ENCODE data around the gene ANTXRL.
"Not testable (repeated sequence)": the region's sequence is repeated elsewhere in the genome, so short reads cannot be mapped to it uniquely, and the experiment has no call there.

ANTXRL gene

GRCh38 chr10:46302765-46303352 lies 16.1 kb downstream of the ANTXRL start:
- H3K27me3 Mint-ChIP-seq; H3K36me3 Mint-ChIP-seq (ENCODE audit: low read depth); H3K4me3 Mint-ChIP-seq; H3K27ac Mint-ChIP-seq; H3K9me3 Mint-ChIP-seq; DNase-seq; ATAC-seq: not testable (repeated sequence)
- peaks cover 25% of the 10 kb centered on the region for H3K4me1 Mint-ChIP-seq

GRCh38 chr10:46304062-46304461 lies 17.3 kb downstream of the ANTXRL start:
- ATAC-seq (no peak), DNase-seq (no peak)
- no peaks in the 10 kb centered on the region for H3K27me3 Mint-ChIP-seq
- H3K36me3 Mint-ChIP-seq (ENCODE audit: low read depth) = no peaks in the 10 kb centered on the region
- no peak overlapping the region for H3K4me3 Mint-ChIP-seq
- no peak overlapping the region for H3K27ac Mint-ChIP-seq
- peaks cover 13% of the 10 kb centered on the region for H3K4me1 Mint-ChIP-seq
- no peaks in the 10 kb centered on the region for H3K9me3 Mint-ChIP-seq

DNA sequence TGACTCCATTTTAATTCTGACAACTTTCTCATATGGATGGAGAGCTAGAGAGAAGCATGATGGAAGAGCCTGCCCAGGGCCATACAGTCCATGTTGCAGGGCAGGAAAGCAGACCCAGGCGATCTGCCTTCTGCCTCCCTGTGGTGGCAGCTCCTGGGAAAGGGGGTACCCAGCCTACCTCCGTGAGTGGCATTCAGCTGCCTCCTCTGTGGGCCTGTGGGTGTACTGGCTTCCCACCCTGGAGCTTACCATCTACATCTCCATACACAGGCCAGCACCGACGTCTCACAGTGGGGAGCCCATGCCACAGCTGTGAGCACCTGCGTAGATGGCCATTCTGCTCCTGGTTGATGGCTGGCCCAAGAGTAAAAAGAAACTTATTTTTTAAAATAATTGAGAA lies 17.9 kb downstream of the ANTXRL start:
- DNase-seq; H3K27me3 Mint-ChIP-seq; ATAC-seq; H3K4me3 Mint-ChIP-seq; H3K4me1 Mint-ChIP-seq; H3K36me3 Mint-ChIP-seq (ENCODE audit: low read depth); H3K27ac Mint-ChIP-seq; H3K9me3 Mint-ChIP-seq: not testable (repeated sequence)

DNA sequence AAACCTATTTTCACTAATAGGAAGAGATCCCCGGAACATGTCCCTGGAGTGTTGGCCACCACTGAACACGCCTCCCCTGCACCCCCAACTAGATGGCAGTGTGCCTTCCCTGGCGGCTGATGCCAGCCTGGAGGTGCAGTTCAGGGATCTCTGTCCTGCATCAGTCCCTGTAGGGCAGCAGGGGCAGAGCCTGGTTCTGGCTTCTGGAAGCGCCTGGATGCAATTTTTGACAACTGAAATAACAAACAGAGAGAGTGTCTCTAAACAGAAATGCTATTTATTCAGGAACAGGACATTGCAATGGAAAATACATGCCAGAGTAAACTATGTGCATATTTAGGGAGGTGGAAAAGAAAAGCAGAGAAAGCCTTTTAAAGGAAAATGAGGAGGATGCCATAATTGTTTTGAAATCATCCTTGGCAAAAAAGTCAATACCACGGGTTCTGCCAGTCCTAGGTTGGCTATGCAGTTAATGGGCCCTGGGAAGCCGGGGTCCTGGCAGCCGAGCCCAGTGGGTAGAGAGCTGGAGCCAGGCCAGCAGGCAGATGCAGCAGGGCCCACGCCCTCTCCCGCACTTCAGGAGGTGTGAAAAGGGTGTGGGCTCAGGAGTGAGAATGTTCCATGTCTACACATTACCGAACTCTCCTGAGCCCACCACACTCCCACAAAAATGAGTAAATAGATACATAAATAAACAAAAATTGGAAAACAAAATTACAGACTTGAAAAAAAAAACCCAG lies 18.5 kb downstream of the ANTXRL start:
- no peak for ATAC-seq
- Mint-ChIP-seq H3K36me3 (ENCODE audit: low read depth) (no peaks in the 10 kb centered on the region), H3K4me1 (peaks cover 3% of the 10 kb centered on the region), H3K27ac (no peak overlapping the region), H3K27me3 (no peaks in the 10 kb centered on the region), H3K4me3 (no peak overlapping the region), H3K9me3 (no peaks in the 10 kb centered on the region)
- no peak for DNase-seq

GRCh38 chr10:46305986-46306385 lies 19.2 kb downstream of the ANTXRL start:
- H3K27me3 Mint-ChIP-seq = no peaks in the 10 kb centered on the region
- H3K9me3 Mint-ChIP-seq = no peaks in the 10 kb centered on the region
- ATAC-seq = no peak
- H3K4me3 Mint-ChIP-seq = no peak overlapping the region
- no peaks in the 10 kb centered on the region for H3K36me3 Mint-ChIP-seq (ENCODE audit: low read depth)
- H3K4me1 Mint-ChIP-seq = no peaks in the 10 kb centered on the region
- H3K27ac Mint-ChIP-seq = no peak overlapping the region
- DNase-seq = no peak

DNA sequence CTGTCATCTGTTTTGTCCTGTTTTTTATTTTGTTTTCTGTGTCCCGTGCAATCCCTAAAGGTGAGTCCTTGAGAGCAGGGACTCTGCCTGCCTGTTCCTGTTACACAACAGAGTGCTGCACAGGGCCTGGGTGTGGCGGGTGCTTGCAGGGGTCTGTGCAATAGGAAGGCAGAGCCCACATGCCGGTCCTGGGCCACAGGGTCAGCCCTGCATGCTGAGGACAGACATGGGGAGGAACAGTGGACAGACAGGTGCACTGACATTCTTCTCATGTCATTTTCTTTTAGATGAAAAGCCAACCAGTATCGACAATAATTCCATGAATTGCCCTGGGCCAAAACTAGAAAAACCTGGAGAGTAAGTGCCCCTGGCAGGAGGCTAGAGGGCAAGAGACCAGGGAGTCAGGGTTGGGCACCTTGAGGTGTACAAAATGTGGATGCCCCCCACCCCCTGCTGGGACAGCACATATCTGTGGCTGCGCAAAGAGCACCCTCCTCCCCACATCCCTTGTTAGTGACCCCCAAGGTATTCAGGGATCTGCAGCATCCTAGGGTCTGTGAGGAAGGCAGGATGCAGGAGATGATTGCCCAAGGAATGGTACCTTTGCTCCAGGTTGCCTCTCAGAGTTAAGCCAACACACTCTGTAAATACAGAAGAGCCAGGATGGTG lies 19.9 kb downstream of the ANTXRL start:
- Mint-ChIP-seq H3K4me3 (no peak overlapping the region), H3K4me1 (no peaks in the 10 kb centered on the region), H3K27me3 (no peaks in the 10 kb centered on the region), H3K9me3 (no peaks in the 10 kb centered on the region), H3K27ac (no peak overlapping the region), H3K36me3 (ENCODE audit: low read depth) (no peaks in the 10 kb centered on the region)
- ATAC-seq (no peak), DNase-seq (no peak)

DNA sequence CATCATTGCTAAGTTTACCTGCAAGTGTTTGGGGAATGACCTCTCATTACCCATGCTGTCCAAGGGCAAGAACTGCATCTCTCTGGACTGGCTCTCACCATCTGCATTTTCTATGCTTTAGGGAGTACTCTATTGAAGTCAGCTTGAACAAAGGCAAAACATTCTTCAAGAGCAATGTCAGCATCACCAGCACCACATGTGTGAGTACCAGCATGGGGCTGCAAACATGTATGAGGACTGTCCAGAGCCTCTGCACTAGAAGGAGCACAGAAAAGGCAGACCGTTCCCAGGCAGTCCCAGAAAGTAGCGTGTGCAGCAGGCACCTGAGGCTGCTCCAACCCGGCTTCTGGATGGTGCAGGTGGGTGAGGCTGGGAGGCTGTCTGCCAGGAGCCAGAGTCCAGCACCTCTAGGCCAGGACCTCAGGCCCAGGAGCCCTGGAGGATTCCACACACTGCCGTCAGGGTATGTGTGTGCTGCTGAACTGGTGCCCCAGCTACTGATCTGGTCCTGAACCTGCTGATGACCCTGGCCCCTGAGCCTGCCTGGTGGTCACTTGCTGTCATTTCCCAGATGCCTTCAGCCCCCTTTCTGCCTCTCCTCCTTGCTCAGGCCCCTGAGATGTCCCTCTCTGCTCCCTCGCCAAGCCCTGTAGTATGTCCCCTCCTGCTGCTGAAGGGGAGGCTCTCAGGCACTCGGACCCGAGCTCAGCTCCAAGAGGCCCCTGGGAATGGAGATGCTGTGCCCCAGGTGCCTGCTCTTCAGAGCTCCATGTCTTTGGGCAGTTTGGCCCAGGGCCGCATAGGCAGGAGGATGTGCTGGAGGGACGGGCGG lies 20.7 kb downstream of the ANTXRL start:
- Mint-ChIP-seq H3K4me3 (no peak overlapping the region), H3K27me3 (no peaks in the 10 kb centered on the region), H3K36me3 (ENCODE audit: low read depth) (no peaks in the 10 kb centered on the region), H3K27ac (no peak overlapping the region), H3K4me1 (no peaks in the 10 kb centered on the region), H3K9me3 (no peaks in the 10 kb centered on the region)
- ATAC-seq (no peak), DNase-seq (no peak)

DNA sequence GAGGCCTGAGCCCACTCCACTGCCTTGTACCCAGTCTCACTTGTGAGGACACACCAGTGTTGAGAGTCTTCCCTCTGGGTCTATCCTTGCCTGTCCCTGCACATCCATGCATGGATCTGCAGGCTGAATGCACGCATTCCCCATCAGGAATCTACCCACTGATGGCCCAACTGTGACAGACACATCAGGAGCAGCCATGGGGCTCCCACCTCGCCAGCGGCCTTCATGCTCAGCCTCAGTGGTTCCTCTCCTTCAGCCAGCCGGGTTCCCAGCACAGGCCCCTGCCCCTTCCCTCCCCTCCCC lies 21.3 kb downstream of the ANTXRL start:
- H3K36me3 Mint-ChIP-seq (ENCODE audit: low read depth) = no peaks in the 10 kb centered on the region
- no peaks in the 10 kb centered on the region for H3K9me3 Mint-ChIP-seq
- ATAC-seq (no peak), DNase-seq (no peak)
- no peaks in the 10 kb centered on the region for H3K27me3 Mint-ChIP-seq
- H3K4me1 Mint-ChIP-seq = no peaks in the 10 kb centered on the region
- no peak overlapping the region for H3K27ac Mint-ChIP-seq
- H3K4me3 Mint-ChIP-seq = no peak overlapping the region

DNA sequence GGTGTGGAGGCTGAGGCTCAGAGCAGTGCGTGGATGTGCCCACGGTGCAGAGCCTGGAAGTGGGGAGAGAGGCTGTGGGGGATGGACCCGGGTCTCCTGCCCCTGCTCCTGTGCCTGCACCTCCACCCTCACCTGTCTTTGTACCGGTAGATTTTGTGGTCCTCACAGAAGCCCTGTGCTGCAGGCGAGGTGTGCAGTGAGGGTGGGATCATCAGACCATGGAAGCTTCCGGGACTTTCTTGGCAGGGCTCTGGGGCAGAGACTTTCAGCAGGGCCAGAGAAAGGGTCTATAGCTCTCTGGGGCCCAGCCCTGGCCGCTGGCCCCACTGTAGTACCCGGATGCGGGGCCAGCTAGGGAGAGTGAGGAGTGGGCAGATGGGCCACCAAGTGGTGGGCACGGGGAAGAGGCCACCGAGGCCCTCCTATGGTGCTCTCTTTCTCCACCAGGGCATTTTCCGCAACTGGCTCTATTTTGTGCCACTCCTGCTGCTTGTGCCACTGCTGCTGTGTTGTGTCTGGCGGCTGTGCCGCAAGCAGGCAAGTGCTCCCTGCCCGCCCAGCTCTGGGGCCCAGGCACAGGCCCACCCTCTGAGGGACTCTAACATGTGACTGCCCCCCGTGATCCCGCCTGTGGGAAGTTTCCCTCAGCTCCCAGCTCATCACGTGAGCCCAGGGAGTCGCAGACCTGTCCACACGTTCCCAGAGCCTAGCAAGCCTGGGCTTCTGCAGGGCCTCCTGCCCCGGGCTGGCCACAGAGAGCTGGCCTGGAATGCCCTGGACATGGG lies 22.1 kb downstream of the ANTXRL start:
- no peaks in the 10 kb centered on the region for H3K4me1 Mint-ChIP-seq
- DNase-seq (no peak), ATAC-seq (no peak)
- no peaks in the 10 kb centered on the region for H3K27me3 Mint-ChIP-seq
- H3K4me3 Mint-ChIP-seq = no peak overlapping the region
- no peaks in the 10 kb centered on the region for H3K9me3 Mint-ChIP-seq
- H3K36me3 Mint-ChIP-seq (ENCODE audit: low read depth) = no peaks in the 10 kb centered on the region
- no peak overlapping the region for H3K27ac Mint-ChIP-seq

- ATAC-seq (no peak), DNase-seq (no peak)
- Mint-ChIP-seq H3K9me3 (no peaks in the 10 kb centered on the region), H3K27me3 (no peaks in the 10 kb centered on the region), H3K4me1 (no peaks in the 10 kb centered on the region), H3K27ac (no peak overlapping the region), H3K36me3 (ENCODE audit: low read depth) (no peaks in the 10 kb centered on the region), H3K4me3 (no peak overlapping the region)
Measured at GRCh38 chr10:46309511-46310142, 22.8 kb downstream of the ANTXRL start.

- DNase-seq = no peak
- H3K27ac Mint-ChIP-seq = no peak overlapping the region
- no peaks in the 10 kb centered on the region for H3K4me1 Mint-ChIP-seq
- H3K4me3 Mint-ChIP-seq = no peak overlapping the region
- no peak for ATAC-seq
- H3K27me3 Mint-ChIP-seq = no peaks in the 10 kb centered on the region
- H3K36me3 Mint-ChIP-seq (ENCODE audit: low read depth) = no peaks in the 10 kb centered on the region
- H3K9me3 Mint-ChIP-seq = no peaks in the 10 kb centered on the region
Measured at GRCh38 chr10:46310143-46310514, 23.3 kb downstream of the ANTXRL start.

DNA sequence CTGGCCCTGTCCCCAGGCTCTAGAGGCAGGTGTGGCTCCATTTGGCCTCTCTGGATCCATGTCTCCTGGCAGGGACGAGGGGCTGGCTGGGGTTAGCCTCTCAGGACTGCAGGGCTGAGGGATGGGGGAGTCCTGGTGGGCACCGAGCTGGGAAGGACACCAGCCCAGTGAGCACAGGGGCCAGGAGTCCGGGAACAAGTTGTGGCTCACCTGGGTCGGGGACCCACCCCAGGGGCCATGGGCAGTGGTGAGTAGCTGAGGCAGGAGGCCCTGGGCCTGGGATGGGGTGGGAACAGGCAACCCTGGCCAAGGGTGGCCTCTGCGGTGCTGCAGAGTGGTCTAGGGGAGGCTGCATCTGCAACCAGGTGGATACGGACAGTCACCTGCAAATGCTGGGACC lies 24.1 kb downstream of the ANTXRL start:
- H3K4me3 Mint-ChIP-seq = no peak overlapping the region
- no peaks in the 10 kb centered on the region for H3K36me3 Mint-ChIP-seq (ENCODE audit: low read depth)
- DNase-seq (no peak), ATAC-seq (no peak)
- H3K27ac Mint-ChIP-seq = no peak overlapping the region
- no peaks in the 10 kb centered on the region for H3K27me3 Mint-ChIP-seq
- H3K4me1 Mint-ChIP-seq = no peaks in the 10 kb centered on the region
- H3K9me3 Mint-ChIP-seq = no peaks in the 10 kb centered on the region

DNA sequence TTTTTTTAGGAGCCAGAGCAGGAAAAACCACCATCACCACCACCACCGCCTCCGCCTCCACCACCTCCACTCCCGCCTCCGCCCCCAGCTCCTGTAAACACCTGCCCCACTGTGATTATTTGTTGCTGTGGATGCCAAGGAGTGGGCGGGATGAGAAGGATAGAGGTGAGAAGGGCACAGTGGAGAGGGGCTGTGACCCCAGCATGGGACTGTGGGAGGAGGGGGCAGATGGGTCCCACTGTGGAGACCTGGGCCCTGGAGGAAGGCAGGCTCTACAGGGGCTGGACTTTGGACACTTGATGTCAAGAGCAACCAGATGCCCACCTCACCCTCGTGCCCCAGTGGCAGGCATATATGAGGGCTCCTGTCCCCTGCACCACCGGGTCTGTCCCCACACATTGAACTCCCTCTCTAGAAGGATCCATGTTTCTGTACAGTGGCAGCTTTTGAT lies 24.7 kb downstream of the ANTXRL start:
- ATAC-seq (no peak), DNase-seq (no peak)
- Mint-ChIP-seq H3K4me3 (no peak overlapping the region), H3K9me3 (no peaks in the 10 kb centered on the region), H3K27me3 (no peaks in the 10 kb centered on the region), H3K4me1 (no peaks in the 10 kb centered on the region), H3K27ac (no peak overlapping the region), H3K36me3 (ENCODE audit: low read depth) (no peaks in the 10 kb centered on the region)

- H3K36me3 Mint-ChIP-seq (ENCODE audit: low read depth); H3K4me3 Mint-ChIP-seq; H3K4me1 Mint-ChIP-seq; DNase-seq; H3K9me3 Mint-ChIP-seq; H3K27me3 Mint-ChIP-seq; ATAC-seq; H3K27ac Mint-ChIP-seq: not testable (repeated sequence)
Measured at GRCh38 chr10:46311961-46312431, 25.2 kb downstream of the ANTXRL start.

All from activated naive CD8-positive, alpha-beta T cell treated with anti-CD3 and anti-CD28 coated beads, Interleukin-2, amount 50 U/mL, for 24 hours (primary cell).